Nephron progenitor cell (in vitro differentiated cells): Measurements from ENCODE around the gene CSRNP2.

Experiments used
- DNase-seq: peaks from one replicate; pipeline ENCODE4 v3.0.0; 2021
- H3K27ac Mint-ChIP-seq: 2 replicates; pipeline ENCODE4 v1.8.0; 2021; ENCODE audit warnings: mild to moderate bottlenecking, moderate library complexity, mixed read lengths
- H3K27me3 Mint-ChIP-seq: 2 replicates; pipeline ENCODE4 v1.8.0; 2021; ENCODE audit warnings: mild to moderate bottlenecking, low read depth, mixed read lengths; ENCODE audit not compliant: poor library complexity
- H3K36me3 Mint-ChIP-seq: 2 replicates; pipeline ENCODE4 v1.8.0; 2021; ENCODE audit warnings: low read depth, mixed read lengths
- H3K4me1 Mint-ChIP-seq: 2 replicates; pipeline ENCODE4 v1.8.0; 2021; ENCODE audit warnings: mixed read lengths
- H3K4me3 Mint-ChIP-seq: 2 replicates; pipeline ENCODE4 v1.8.0; 2021; ENCODE audit warnings: mild to moderate bottlenecking, moderate library complexity, mixed read lengths
- H3K9me3 Mint-ChIP-seq: 2 replicates; pipeline ENCODE4 v1.8.0; 2021; ENCODE audit warnings: mild to moderate bottlenecking, moderate library complexity, mixed read lengths
- CTCF ChIP-seq: fragments of 200-600 bp; sonication (generic); IDR thresholded peaks from 2 replicates; pipeline ENCODE4 v1.5.0; 2021; ENCODE audit warnings: antibody characterized with exemption

Gene CSRNP2

GRCh38 chr12:51126297-51126696 lies 42.9 kb upstream of the CSRNP2 start:
- H3K9me3 Mint-ChIP-seq, result no peaks in the 10 kb centered on the region
- H3K27ac Mint-ChIP-seq, result no peak overlapping the region
- no peak overlapping the region for H3K4me3 Mint-ChIP-seq
- no peak for DNase-seq
- TF ChIP-seq CTCF, result no peak
- H3K27me3 Mint-ChIP-seq, result no peaks in the 10 kb centered on the region
- H3K36me3 Mint-ChIP-seq, result peaks cover 26% of the 10 kb centered on the region
- peaks cover 18% of the 10 kb centered on the region for H3K4me1 Mint-ChIP-seq

GRCh38 chr12:51124504-51124903 lies 41.1 kb upstream of the CSRNP2 start:
- DNase-seq, result no peak
- Mint-ChIP-seq H3K36me3 (peaks cover 32% of the 10 kb centered on the region), H3K4me3 (no peak overlapping the region), H3K27ac (no peak overlapping the region), H3K9me3 (peaks cover 3% of the 10 kb centered on the region), H3K4me1 (peaks cover 18% of the 10 kb centered on the region), H3K27me3 (no peaks in the 10 kb centered on the region)
- TF ChIP-seq CTCF, result no peak

- no peak overlapping the region for H3K27ac Mint-ChIP-seq
- H3K27me3 Mint-ChIP-seq, result no peaks in the 10 kb centered on the region
- H3K9me3 Mint-ChIP-seq, result peaks cover 9% of the 10 kb centered on the region
- no peak overlapping the region for H3K4me3 Mint-ChIP-seq
- H3K36me3 Mint-ChIP-seq, result peaks cover 45% of the 10 kb centered on the region
- peaks cover 10% of the 10 kb centered on the region for H3K4me1 Mint-ChIP-seq
- no peak for DNase-seq
- no peak for TF ChIP-seq CTCF
These were observed 39.4 kb upstream of the CSRNP2 start for GRCh38 chr12:51122844-51123243.

DNA sequence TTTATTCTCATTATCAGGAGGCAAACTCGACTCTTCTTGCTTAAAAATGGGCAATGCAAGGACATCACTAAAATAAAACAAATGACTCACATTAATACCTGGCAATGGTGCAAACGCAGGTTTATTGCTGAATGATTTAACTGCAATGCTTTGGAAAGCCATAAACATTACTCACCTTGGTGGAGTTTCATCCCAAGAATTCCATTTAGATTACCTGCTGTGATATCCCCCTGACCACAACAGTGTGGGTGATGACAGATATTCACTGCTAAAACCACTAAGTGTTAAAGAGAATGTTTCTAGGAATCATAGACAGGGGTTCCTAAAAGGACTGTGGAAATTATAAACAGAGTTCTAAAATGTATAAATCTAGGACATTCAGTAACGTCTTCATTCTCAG lies 35.3 kb upstream of the CSRNP2 start:
- H3K9me3 Mint-ChIP-seq, result peaks cover 9% of the 10 kb centered on the region
- peaks cover 60% of the 10 kb centered on the region for H3K36me3 Mint-ChIP-seq
- no peaks in the 10 kb centered on the region for H3K27me3 Mint-ChIP-seq
- no peak for TF ChIP-seq CTCF
- no peak overlapping the region for H3K27ac Mint-ChIP-seq
- no peaks in the 10 kb centered on the region for H3K4me1 Mint-ChIP-seq
- no peak overlapping the region for H3K4me3 Mint-ChIP-seq
- DNase-seq, result no peak

DNA sequence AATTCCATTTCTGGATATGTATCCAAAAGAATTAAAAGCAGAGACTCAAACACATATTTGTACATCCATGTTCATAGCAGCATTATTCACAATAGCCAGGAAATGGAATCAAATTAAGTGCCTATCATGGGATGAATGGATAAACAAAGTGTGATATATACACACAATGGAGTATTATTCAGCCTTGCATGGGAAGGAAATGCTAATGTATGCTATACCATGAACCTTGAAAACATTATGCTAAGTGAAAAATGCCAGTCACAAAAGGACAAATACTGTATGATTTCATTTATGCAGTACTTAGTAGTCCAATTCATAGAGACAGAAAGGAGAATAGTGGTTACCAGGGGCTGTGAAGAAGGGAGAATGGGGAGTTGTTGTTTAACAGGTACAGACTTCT lies 32.1 kb upstream of the CSRNP2 start:
- H3K4me3 Mint-ChIP-seq, result no peak overlapping the region
- H3K4me1 Mint-ChIP-seq, result no peaks in the 10 kb centered on the region
- peaks cover 9% of the 10 kb centered on the region for H3K9me3 Mint-ChIP-seq
- DNase-seq, result no peak
- H3K27me3 Mint-ChIP-seq, result no peaks in the 10 kb centered on the region
- H3K27ac Mint-ChIP-seq, result no peak overlapping the region
- H3K36me3 Mint-ChIP-seq, result peaks cover 78% of the 10 kb centered on the region
- TF ChIP-seq CTCF, result no peak

GRCh38 chr12:51108136-51108535 lies 24.7 kb upstream of the CSRNP2 start:
- no peak for DNase-seq
- no peaks in the 10 kb centered on the region for H3K4me1 Mint-ChIP-seq
- peaks cover 69% of the 10 kb centered on the region for H3K36me3 Mint-ChIP-seq
- no peak overlapping the region for H3K4me3 Mint-ChIP-seq
- no peaks in the 10 kb centered on the region for H3K9me3 Mint-ChIP-seq
- no peak for TF ChIP-seq CTCF
- no peaks in the 10 kb centered on the region for H3K27me3 Mint-ChIP-seq
- H3K27ac Mint-ChIP-seq, result no peak overlapping the region
